SHP77 treated with DMSO at 0.1 percent for 48 hours (cell line): ENCODE results near the gene TBX20.
"Not testable (repeated sequence)": the region's sequence is repeated elsewhere in the genome, so short reads cannot be mapped to it uniquely, and the experiment has no call there.

Experiments used
- DNase-seq: peaks from one replicate; lab custom pipeline; 2025; lab: John Stamatoyannopoulos, UW

Gene TBX20

GRCh38 chr7:35255443-35256255 lies 1.7 kb upstream of the TBX20 start:
- DNase-seq: no peak

GRCh38 chr7:35254496-35255442 lies 869 bp upstream of the TBX20 start:
- no peak for DNase-seq

DNA sequence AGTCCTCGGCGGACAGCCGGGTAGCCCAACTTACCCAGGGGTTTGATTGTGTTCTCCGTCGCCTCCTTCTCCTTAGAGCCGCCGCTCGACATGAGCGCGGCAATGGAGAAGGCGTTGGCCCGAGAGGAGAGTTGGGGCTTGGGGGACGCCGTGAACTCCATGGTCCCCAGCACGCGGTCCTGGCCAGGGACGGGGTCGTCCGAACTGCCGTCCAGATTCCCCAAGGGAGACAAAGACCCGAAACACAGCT lies 515 bp downstream of the TBX20 start:
- DNase-seq: no peak

- no peak for DNase-seq
Measured at GRCh38 chr7:35252612-35253459, 1.1 kb downstream of the TBX20 start.

- DNase-seq: no peak
Measured at GRCh38 chr7:35251606-35252310, 2.1 kb downstream of the TBX20 start.

GRCh38 chr7:35250941-35251340 lies 3.0 kb downstream of the TBX20 start:
- no peak for DNase-seq

DNA sequence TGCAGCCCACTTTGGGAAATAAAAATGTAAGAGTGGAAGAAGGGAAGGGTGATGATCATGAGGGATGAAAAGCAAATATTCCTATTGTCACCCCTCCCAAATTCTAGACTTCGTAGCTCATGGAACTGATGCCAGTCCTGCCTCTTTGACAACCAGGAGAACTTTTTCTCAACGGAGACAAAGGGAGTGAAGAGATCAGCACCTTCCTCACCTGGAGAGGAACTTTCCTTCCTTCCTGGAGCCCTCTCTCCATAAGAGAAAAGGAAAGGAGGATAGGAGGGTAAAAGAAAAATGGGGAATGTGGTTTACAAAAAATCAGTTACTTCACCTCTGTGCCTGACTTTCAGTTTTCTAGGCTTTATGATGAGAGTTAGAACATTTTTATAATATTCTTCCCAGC lies 3.4 kb downstream of the TBX20 start:
- DNase-seq: no peak

- DNase-seq: no peak
Measured at GRCh38 chr7:35249537-35249907, 4.4 kb downstream of the TBX20 start.

- DNase-seq: no peak
Measured at GRCh38 chr7:35248576-35249536, 5.0 kb downstream of the TBX20 start.

GRCh38 chr7:35246819-35247218 lies 7.1 kb downstream of the TBX20 start:
- DNase-seq: no peak

GRCh38 chr7:35241884-35242283 lies 12.0 kb downstream of the TBX20 start:
- DNase-seq: no peak

DNA sequence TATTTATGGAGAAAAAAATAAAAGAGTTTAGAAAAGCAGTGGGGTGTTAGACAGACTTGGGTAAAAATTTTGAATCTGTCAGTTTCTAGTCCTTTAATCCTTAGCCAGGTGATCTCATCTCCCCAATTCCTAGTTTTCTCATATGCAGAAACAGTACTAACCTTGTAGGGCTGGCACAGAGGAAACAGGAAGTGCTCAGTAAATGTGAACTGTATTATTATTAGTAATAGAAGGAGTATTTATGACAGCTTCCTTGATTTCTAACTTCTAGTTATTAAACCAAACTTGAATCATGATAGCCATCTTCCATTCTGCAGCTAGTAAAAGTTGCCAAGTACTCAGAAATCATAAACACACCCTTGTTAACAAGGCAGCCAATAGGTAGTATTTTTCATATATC lies 12.5 kb downstream of the TBX20 start:
- no peak for DNase-seq

DNA sequence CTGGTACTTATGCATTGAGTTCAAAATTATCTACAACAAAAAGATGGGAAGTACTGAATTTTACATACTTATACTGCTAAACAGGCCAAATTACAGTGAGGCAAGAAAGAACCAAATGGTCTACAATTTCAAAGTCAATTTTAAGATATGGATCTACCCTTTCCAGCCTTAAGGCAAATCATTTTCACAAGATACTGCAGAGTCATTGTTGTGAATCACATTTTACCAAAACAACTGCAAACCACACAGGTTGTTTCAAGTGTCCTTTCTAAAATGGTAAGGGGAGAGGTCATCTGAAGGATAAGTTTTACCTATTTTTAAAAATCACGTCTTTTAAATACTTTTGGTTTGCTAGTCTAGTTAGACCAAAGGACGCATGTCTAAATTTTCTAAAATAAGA lies 12.9 kb downstream of the TBX20 start:
- DNase-seq: not testable (repeated sequence)

DNA sequence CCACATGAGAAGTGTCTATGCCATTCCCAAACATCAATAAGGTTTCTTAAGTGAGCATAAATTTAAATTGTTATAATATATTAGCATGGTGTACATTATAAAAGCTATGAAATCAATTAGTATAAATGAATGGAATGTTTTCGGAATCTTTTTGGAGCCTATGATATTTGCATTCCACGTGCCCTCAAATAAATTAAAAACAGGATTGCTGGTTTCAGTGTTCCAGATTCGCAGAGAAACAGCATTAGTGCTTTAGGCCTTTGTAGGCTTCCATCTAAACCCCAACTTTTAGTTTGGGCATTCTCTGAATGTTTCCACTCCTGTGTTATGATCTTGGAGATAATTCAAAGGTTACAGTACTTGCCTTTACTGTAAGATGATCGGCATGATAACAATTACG lies 15.4 kb downstream of the TBX20 start:
- DNase-seq: not testable (repeated sequence)

- DNase-seq: no peak
Measured at GRCh38 chr7:35232994-35233393, 20.9 kb downstream of the TBX20 start.

- not testable (repeated sequence) for DNase-seq
Measured at GRCh38 chr7:35231221-35231620, 22.7 kb downstream of the TBX20 start.

- DNase-seq: not testable (repeated sequence)
Measured at GRCh38 chr7:35229116-35229780, 24.7 kb downstream of the TBX20 start.

DNA sequence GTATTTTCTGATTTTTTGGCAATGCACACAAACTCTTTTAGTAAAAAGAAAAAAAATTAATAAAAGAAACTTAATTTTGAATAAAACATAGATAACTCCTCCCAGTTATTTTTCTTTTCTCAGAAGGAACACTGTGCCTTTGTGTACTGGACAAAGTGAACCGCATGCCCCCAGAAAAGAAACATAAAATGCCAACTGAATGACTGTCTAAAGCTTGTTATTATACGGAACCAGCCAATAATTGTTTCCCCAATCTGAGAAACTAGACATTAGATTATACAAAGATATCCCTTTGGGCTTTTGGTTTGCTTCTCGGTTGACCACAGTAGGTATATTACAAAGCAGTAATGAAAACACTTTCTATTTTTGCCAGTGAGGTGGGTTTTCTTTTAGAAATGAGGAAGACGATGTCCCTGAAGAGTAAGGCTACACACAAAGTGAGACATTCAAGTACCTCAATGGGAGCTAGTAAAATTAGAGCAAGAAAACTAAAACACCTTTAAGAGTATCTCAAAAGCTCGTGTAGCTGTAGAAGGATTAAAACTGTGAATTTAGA lies 25.3 kb downstream of the TBX20 start:
- DNase-seq: not testable (repeated sequence)

DNA sequence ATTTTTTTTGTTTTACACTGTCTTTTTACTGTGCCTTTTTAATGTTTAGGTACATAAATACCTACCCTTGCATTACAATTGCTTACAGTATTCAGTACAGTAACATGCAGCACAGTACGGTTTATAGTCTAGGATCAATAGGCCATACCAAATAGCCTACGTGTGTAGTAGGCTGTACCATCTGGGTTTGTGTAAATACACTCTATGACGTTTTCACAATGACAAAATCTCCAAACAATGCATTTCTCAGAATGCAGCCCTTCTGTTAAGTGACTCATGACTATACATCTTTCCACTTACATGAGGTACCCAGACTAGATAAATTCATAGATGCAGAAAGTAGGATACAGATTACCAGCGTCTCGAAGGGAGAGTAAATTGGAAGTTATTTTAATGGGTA lies 26.5 kb downstream of the TBX20 start:
- DNase-seq: not testable (repeated sequence)

DNA sequence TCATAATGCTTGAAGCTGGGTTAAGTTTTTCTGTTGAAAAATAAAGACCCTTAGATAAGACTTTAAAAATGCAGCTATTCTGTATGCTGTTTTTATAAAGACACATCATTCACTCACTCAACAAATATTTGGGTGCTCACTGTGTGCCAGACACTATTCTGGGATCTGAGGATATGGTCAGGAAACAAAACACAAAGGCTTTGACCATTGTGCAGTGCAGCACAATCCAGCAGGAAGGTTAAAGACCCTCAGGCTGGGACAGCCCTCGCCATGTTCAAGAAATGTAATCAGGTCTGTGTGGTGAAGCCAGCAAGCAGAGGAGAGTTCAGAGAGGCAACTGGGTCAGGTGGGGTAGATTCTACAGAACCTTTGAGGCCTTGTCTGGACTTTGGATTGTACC lies 31.5 kb downstream of the TBX20 start:
- DNase-seq: not testable (repeated sequence)
